Effector CD4-positive, alpha-beta T cell (primary cell): Measurements from ENCODE around the gene ZNF487.
"Not testable (repeated sequence)": the region's sequence is repeated elsewhere in the genome, so short reads cannot be mapped to it uniquely, and the experiment has no call there.

Source experiments
- DNase-seq: peaks from one replicate; pipeline ENCODE4 v3.0.0-alpha.2; 2020

ZNF487 gene

GRCh38 chr10:43407148-43407575 lies 29.7 kb upstream of the ZNF487 start:
- peak; percentile 42 for DNase-seq

- DNase-seq: peak; percentile 79
These were observed 29.2 kb upstream of the ZNF487 start for GRCh38 chr10:43407576-43408330.

GRCh38 chr10:43408331-43408709 lies 28.6 kb upstream of the ZNF487 start:
- DNase-seq: peak; percentile 20

GRCh38 chr10:43408710-43409384 lies 28.1 kb upstream of the ZNF487 start, which contains the start of gene HNRNPF:
TSS of gene HNRNPF (minus strand) at chr10:43409186. CDS start at chr10:43387884, 21,302 bp downstream.
- DNase-seq: peak; percentile 91

- peak; percentile 55 for DNase-seq
These were observed 27.4 kb upstream of the ZNF487 start for GRCh38 chr10:43409385-43410109.

- DNase-seq: no peak
These were observed 26.6 kb upstream of the ZNF487 start for GRCh38 chr10:43410345-43410744.

- DNase-seq: no peak
These were observed 25.4 kb upstream of the ZNF487 start for GRCh38 chr10:43411536-43411935.

- DNase-seq: no peak
These were observed 21.4 kb upstream of the ZNF487 start for GRCh38 chr10:43415544-43415943.

GRCh38 chr10:43417950-43418768 lies 18.8 kb upstream of the ZNF487 start:
- DNase-seq: no peak

- no peak for DNase-seq
These were observed 16.9 kb upstream of the ZNF487 start for GRCh38 chr10:43419997-43420368.

GRCh38 chr10:43420369-43421200 lies 16.3 kb upstream of the ZNF487 start:
- peak; percentile 73 for DNase-seq

GRCh38 chr10:43421201-43421507 lies 15.8 kb upstream of the ZNF487 start:
- no peak for DNase-seq

- no peak for DNase-seq
These were observed 15.4 kb upstream of the ZNF487 start for GRCh38 chr10:43421519-43421918.

- DNase-seq: not testable (repeated sequence)
These were observed 15.0 kb upstream of the ZNF487 start for GRCh38 chr10:43421944-43422343.

GRCh38 chr10:43424416-43424815 lies 12.5 kb upstream of the ZNF487 start:
- no peak for DNase-seq

GRCh38 chr10:43426476-43426875 lies 10.4 kb upstream of the ZNF487 start:
- not testable (repeated sequence) for DNase-seq

- DNase-seq: no peak
These were observed 9.6 kb upstream of the ZNF487 start for GRCh38 chr10:43427166-43427825.

GRCh38 chr10:43430926-43431663 lies 5.8 kb upstream of the ZNF487 start:
- DNase-seq: no peak

- DNase-seq: no peak
These were observed 395 bp downstream of the ZNF487 start for GRCh38 chr10:43437141-43437870.
